Measurements from ENCODE around the gene CNGA4.

GRCh38 chr11:6217722-6218121, 21.2 kb upstream of the CNGA4 start:
- TF ChIP-seq, protein P1, sequence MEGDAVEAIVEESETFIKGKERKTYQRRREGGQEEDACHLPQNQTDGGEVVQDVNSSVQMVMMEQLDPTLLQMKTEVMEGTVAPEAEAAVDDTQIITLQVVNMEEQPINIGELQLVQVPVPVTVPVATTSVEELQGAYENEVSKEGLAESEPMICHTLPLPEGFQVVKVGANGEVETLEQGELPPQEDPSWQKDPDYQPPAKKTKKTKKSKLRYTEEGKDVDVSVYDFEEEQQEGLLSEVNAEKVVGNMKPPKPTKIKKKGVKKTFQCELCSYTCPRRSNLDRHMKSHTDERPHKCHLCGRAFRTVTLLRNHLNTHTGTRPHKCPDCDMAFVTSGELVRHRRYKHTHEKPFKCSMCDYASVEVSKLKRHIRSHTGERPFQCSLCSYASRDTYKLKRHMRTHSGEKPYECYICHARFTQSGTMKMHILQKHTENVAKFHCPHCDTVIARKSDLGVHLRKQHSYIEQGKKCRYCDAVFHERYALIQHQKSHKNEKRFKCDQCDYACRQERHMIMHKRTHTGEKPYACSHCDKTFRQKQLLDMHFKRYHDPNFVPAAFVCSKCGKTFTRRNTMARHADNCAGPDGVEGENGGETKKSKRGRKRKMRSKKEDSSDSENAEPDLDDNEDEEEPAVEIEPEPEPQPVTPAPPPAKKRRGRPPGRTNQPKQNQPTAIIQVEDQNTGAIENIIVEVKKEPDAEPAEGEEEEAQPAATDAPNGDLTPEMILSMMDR (IDR thresholded peaks at IDR 0.05; ENCODE audit: low read length) = no peak
- TF ChIP-seq EZH2 (IDR thresholded peaks at IDR 0.05; ENCODE audit: borderline replicate concordance, low read length) = no peak

Data from OCI-LY1 (cell line).